Measurements from ENCODE around the gene RAB40C. TPM values are rescaled to one million over a fixed set of nuclear protein-coding genes. Genes with fewer than 3 reads are reported as not detected.
A peak's percentile ranks its signal among the peaks of the same experiment; 100 is the strongest.

The RAB40C gene, protein sequence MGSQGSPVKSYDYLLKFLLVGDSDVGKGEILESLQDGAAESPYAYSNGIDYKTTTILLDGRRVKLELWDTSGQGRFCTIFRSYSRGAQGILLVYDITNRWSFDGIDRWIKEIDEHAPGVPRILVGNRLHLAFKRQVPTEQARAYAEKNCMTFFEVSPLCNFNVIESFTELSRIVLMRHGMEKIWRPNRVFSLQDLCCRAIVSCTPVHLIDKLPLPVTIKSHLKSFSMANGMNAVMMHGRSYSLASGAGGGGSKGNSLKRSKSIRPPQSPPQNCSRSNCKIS
- polyA plus RNA-seq (2013, experiment 1 of 2; ENCODE audit: insufficient read length) = 17.5 TPM
- 15.6 TPM for polyA plus RNA-seq (2013, experiment 2 of 2; ENCODE audit: insufficient read length)

DNA sequence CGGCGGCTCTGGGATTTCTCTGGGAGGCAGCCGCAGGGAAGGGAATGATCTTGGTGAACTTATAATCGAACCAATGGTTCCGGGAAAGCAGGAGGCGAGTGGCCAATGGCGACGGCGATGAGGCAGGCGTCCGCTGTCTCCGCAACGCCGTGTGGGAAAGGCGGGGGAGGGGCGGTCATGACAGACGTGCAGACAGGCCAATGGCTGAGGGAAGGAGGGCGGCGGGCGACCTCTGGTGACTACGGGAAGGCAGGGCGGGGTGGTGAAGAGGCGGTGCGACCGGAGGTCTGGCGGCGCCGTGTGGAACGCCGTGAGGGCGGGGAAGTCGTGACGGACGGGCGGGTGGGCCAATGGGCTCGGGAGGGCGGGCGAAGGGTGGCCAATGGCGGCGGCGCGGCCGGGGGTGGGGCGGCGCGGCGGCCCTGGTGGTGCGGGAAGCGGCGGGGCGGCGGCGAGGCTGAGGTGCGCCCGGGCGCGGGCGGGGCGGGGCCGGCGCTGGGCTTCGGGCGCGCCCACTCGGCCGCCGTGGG is at the start of gene RAB40C:
Gene RAB40C (plus strand): TSS at position 409 of the 530 bp plus-strand sequence. CDS start 226 bp downstream, outside the sequence.
- peak; percentile 96 for DNase-seq

DNA sequence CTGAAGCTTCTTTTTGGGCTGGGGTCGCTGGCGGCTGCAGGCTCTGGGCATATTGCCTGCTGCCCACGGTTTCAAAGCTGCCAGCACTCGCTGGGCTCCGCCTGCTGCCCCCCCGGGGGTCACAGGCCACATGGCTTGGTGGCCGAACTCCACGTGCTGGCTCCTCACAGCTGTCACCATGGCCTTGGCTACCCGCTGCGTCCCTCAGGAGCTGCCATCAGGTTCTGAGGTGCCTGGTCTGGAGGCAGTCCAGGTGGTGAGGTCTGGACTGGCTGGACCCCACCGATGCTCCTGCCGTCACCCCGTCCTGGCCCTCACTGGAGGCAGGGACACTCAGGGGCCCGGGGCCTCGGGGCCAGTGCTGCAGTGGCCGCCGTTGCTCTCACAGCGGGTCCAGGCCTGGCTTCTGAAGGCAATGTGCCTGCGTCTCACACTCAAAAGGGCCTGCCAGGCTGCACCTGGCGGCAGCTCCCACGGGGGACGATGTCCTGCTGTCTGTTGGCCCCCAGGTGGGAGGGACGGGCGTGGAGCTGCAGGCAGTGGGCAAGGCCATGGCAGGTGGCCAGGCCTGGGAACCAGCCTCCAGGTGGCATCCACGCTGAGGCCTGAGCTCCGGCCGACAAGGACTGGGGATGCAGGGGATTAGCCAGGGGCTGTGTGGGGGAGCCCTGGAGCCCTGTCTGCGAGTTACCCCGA is 49.1 kb upstream of the RAB40C start:
- DNase-seq = no peak

DNA sequence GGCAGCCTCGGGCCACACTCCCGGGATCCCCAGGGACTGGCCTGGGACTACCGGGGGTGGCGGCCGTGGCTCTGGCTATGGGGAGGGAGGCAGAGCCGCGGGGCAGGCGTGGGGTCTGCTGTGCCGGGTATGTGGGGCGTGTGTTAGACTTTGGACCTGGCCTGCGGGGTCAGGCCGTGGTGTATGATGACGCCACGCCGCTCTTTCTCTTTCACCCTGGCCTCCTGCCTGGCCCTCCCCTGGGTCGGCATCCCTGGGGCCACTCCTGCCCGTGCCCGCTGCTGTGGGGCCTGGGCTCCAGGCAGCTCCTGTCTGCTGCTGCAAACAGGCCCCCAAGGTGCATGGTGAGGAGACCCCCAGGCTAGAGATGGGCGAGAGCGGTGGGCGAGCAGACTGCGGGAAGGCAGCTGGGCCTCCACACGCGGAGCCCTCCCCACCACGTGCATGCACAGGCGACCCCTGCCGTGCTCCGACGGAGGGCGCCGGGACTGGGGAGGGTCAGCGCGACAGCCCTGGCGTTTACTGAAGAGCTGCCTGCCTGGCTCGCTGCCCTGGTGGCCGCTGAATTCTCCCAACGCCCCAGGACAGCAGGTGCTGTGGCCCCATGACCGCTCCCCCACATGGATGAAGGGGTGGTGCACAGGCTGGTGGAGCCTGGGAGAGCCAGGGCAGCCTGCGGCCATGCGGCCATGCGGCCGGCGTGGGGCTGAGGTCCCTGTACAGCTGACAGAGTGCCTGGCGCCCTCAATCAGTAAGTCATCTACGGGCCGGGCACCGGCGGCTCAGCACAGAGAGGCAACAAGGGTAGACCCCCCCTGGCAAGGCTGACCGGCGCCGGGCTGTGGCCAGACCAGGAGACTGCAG is 46.3 kb upstream of the RAB40C start:
- no peak for DNase-seq

DNA sequence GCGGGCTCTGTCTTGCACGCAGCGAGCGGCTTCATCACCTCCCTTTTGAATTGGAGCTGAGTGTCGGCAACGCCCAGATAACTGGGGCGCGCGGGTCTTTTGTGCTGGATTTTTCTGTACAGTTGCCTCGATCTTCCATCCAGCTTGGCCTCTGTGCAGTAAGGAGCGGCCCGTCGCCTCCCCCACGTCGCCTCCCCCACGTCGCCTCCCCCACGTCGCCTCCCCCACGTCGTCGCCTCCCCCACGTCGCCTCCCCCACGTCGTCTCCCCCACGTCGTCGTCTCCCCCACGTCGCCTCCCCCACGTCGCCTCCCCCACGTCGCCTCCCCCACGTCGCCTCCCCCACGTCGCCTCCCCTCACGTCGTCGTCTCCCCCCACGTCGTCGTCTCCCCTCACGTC is 45.3 kb upstream of the RAB40C start:
- no peak for DNase-seq

DNA sequence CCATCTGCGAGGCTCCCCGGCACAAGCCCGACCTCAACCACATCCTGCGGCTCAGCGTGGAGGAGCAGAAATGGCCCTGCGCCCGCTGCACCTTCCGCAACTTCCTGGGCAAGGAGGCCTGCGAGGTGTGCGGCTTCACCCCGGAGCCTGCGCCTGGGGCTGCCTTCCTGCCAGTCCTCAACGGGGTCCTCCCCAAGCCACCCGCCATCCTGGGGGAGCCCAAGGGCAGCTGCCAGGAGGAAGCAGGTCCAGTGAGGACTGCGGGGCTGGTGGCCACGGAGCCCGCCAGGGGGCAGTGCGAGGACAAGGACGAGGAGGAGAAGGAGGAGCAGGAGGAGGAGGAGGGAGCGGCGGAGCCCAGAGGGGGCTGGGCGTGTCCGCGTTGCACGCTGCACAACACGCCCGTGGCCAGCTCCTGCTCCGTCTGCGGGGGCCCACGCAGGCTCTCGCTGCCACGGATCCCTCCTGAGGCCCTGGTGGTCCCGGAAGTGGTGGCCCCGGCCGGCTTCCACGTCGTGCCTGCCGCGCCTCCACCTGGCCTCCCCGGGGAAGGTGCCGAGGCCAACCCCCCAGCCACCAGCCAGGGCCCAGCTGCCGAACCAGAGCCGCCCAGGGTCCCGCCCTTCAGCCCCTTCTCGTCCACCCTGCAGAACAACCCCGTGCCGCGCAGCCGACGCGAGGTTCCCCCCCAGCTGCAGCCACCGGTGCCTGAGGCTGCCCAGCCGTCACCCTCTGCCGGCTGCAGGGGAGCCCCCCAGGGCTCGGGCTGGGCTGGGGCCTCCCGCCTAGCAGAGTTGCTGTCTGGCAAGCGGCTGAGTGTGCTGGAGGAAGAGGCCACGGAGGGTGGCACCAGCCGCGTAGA is 42.7 kb upstream of the RAB40C start:
- peak; percentile 22 for DNase-seq

DNA sequence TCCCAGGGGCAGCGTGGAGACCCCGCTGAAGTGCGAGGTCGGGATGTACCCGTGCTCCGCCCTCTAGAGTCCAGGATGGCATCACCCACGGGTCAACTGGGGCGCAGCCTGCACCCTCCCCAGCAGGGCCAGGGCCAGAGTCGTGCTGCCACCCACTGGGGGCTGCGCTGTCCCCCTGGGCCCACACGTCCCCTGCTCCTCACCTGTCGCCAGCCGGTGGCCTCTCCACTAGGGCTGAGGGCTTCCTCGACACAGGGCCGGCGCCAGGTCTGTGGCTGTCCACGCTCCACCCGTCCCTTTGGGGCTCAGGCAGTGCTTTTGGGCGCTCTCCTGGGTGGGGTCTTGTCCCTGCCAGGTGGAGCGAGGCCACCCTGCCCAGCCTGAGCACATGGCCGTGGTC is 41.3 kb upstream of the RAB40C start:
- no peak for DNase-seq

DNA sequence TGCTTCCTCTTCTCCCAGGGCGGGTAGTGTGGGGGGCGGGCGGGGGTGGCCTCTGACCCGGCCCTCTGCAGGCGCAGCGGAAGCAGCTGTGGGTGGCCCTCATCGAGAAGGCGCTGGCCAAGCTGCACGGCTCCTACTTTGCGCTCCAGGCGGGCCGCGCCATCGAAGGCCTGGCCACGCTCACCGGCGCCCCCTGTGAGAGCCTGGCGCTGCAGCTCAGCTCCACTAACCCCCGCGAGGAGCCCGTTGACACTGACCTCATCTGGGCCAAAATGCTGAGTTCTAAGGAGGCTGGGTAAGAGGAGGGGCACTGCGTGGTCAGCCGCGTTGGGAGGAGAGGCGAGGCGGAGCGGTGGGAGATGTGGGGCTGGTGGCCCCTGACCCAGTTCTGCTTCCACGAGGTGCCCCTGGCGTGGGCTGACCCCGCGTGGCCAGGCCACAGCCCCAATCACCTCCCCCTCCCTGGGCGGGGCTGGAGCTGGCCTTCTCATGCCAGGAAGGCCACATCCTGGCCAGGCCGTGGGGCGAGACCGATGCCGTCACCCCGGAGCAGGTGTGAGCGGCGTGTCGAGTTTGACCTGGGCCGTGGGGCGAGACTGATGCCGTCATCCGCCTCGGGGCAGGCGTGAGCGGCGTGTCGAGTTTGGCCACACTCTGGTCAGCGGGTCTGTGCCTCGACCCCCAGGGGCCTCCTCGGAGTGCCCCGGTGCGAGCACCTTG is 40.2 kb upstream of the RAB40C start:
- no peak for DNase-seq

DNA sequence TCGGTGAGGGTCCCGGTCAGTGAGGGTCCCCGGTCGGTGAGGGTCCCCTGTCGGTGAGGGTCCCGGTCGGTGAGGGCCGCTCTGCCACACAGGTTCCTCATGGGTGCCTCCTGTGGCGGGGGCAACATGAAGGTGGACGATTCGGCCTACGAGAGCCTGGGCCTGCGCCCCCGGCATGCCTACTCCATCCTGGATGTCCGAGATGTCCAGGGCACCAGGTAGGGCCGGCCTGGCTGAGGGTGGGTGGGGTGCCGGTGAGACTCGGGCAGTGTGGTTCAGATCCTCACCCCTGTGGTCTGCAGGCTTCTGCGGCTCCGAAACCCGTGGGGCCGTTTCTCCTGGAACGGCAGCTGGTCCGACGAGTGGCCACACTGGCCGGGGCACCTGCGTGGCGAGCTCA is 38.7 kb upstream of the RAB40C start:
- no peak for DNase-seq

DNA sequence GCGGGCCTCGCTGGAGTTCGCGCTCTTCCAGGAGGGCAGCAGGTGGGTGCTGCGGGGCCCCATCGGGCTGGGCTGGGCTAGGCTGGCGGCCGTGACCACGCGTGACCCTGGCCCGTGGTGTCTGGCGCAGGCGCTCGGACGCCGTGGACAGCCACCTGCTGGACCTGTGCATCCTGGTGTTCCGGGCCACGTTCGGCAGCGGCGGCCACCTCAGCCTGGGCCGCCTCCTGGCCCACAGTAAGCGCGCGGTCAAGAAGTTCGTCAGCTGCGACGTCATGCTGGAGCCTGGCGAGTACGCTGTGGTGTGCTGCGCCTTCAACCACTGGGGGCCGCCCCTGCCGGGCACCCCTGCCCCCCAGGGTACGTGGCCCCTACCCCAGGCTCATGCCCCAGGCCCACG is 37.7 kb upstream of the RAB40C start:
- no peak for DNase-seq

DNA sequence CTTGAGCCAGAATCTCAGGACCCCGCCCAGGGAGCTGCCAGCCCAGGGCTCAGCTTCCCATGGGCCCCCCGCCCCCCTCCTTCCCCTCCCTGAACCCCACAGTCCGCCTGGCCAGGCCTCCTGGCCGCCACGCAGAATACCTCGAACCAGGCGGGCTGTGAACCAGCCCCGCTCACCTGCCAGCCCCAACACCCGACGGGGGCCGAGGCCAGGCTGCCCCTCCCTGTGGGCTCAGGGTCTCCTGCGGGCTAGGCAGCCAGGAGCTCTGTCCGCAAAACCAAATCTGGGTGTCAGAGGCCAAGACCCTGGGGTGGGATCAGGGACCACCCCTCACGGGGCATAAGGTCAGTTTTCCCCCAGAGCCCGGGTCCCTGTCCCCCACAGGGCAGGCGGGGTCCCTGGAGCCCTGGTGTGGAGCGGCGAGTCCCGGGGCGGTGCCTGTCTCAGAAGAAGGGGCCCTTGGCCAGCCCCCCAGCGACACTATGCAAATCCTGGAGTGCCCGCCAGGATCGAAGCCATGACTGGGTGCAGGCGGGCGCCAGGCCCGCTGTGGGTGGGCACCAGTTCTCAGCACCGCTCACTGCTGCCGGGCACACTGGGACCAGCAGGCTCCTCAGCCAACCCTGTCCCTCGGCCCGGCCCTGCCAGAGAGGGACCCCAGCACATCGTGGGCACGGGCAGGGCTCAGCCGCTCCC is 36.1 kb upstream of the RAB40C start:
- DNase-seq = no peak

DNA sequence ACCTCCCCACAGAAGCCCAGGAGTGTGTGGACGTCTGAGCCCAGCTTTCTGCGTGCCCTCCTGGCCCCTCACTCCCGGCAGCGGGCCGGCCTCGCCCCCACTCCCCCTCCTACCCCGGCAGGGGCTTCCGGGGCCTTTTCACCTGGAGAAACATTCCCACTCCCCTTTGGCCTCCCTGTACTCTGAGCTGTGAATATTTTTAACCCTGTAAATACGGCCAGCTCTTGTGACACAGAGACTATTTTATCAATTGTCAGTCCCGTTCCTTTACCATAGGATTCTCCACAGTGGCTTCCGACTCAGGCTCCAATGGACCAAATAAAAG is 35.6 kb upstream of the RAB40C start:
- DNase-seq = no peak

DNA sequence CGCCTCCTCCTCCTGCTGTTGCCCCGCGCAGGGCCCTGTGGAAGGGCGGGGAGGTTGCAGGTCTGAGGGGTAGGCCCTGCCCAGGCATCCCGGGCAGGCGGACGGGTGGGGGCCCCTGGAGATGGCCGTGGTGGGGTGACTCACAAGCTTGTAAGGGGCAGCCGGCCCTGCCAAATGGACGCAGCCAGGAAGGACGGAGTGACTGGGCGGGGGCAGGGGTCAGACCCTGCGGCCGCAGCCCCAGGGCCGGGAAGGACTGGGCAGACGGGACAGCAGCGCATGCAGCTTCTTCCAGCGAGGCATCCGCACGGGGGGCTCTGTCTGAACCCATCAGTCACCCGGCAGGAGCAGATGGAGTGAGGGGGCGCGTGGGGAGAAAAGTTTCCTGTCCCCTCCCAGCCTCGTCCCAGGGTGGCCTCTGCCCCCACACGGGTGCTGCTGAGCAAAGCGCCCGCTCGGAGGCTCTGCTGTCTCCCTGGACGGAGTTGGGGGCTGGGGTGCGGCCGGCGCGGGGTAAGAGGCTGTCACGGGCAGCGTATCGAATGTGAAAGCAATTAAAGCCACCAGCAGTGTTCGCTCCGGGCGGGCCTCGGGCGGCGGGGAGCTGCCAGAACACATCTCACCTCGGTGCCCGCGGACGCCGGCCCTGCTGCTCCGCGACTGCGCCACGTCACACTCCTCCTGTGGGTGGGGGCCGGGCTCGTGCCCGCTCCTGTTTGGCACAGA is 35.1 kb upstream of the RAB40C start:
- DNase-seq = no peak

DNA sequence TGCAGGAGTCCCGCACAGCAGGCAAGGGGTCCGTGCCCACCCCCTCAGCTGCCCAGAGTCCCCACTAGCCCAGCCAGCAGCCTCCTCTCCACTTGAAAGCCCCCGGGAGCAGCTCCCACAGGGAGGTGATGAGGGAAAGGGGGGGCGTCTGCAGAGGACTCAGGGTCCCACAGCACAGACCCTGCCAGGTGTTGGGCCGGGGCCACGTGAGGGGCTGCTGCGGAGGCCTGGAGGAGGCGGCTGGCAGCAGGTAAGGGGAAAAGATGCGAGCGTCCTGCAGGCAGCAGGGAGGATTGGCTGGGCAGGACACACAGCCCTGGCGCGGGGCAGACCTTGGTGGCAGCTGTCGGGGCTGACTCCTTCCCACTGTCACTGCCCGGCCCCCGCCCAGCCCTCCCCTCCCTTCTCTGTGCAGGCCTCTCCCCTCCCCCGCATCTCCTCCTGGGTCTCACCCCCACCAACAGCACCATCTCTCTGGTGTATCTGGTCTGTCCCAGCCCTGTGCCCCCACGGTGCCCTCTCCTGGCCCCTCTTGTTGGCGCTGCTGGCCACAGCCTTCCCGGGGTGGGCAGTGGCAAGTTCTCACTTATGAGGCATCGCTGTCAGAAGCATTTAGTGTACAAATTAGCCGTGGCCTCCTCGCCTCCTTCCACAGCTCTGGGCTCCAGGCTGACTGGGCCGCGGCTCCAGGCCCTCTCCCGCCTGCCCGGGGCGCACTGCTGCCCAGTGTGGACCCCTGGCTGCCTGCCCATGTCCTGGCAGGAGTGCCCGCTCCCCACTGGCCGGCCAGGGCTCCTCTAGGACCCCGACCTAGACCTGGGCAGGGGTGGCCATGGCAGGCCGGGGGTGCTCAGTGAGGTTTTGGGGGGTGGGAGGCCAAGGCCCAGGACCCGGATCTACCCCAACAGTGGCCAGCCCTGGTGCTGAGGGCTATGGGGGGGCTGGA is 34.1 kb upstream of the RAB40C start:
- DNase-seq = no peak

DNA sequence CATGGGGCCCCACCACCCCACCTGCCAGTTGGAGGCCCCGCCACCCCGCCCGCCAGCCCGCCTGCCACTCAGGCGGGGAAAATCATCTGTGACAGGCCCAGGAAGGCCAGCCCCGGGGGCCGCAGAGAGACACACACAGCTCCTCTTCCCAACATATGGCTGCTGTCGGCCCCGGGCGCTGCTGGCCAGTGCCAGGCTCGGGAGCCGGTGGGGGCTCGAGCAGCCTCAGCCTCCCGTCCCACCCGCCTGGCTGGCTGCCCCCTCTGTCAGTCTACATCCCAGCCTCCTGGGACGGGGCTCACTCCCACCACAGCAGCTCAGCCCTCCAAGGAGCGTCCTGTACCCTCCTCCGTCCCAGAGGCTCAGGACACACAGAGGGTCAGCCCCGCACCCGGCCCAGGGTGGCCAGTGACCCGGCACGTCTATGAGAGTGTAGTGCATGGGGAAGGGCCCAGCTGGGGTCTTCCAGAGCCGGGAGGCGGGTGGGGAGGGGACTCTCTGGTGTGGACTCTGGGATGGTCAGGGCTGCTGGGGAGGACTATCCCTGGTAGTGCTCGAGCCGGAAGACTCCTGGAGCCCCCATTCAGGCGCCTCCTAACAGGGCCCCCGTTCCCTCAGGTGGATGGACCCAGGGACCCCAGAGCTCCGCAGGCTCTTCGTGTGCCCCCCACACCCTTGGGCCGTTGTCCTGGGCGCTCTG is 33.2 kb upstream of the RAB40C start:
- no peak for DNase-seq

DNA sequence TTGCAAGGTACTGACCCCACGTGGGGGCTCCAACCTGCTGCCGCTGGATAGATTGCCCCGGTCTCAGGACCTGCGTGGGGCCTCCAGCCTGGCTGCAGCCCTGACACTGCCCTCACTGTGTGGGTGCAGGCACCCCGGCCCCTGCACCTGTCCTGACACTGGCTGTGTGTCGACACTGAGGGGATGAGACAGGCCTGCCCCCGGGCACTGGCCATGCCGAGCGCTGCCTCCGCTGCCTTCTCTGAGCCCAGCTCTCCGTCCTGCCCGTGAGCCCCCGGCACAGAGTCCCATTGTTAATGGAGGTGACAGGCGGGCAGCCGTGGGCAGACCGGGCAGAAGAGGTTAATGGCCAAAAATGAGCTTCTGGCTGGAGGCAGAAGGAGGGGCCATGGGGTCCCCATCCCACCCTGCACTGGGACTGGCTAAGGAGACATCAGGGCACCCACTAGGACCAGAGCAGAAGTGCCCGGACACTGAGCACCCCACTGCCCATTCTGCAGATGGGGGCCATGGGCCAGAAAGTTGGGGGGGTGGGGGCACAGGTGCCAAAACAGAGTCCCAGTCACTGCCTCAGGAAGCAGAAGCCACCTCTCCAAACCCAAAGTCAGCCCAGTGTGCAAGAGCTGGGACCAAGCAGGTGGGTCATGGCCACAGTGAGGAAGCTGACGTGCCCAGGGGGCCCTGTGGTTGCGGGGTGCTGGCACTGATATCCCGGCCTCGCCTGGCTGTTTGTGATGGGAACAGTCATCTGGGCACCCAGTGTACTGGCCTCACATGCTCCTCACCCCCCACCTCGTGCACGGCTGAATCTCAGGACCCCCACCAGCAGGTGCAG is 32.2 kb upstream of the RAB40C start:
- DNase-seq = no peak

DNA sequence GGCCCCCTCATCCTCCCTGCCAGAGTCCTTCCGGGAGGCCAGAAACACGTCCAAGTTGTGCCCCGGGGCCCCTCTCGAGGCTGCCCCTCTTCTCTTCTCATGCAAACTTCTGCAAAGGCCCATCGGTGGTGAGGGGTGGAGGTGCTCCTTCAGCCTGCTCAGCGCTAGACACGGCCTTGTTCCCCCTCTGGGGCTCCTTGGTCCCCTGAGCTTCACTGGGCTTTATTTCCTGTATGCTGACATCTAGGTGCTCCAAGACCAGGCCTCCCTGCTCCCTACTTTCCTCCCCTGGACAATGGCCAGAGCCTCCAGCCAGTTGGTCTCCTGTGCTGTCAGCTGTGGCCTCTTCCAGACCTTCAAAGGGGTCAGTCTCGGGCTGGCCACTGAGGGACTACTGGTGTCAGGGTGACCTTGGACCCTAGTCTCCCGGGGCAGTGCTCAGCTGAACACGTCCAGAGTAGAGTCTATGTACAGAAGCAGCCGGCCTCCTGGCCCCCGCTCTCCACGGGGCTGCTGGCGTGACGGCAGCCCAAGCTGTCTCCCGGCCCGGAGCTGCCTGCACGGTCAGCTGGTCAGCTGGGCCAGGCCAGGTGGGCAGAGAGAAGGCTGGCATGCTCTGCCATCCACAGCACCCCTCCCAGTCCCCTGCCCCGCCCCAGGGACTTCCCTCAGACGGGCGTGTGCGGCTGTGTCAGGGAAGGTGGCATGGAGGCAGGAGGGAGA is 31.4 kb upstream of the RAB40C start:
- DNase-seq = no peak

DNA sequence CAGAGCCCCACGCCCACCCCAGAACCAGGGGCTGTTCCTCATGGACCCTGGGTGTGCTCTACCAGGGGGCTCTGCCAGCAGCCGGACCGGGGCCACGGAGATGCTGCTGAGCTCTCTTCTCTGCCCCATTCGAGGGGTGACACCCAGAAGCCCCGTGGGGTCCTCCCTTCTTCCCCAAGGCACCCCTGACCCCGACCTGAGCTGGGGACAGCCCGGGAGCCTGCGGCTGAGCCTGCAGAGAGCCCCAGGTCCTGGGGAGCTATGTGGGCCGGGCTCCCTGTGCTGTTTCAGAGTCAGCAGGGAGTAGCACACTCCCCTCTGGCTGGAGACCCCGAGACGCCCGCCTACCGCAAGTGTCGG is 30.9 kb upstream of the RAB40C start:
- DNase-seq = no peak
